Thoracic aorta (tissue), 2 donors: ENCODE data around the gene SHFL. TPM values are rescaled to one million over a fixed set of nuclear protein-coding genes. Genes with fewer than 3 reads are reported as not detected.
A peak's percentile ranks its signal among the peaks of the same experiment; 100 is the strongest.

Experiments
- ATAC-seq: fragments of 150-250 bp; one replicate; pipeline ENCODE4 v1.8.0; 2017; ENCODE audit warnings: low read depth; ENCODE audit not compliant: insufficient number of reproducible peaks, low FRiP score
- DNase-seq: peaks from one replicate; pipeline ENCODE4 v3.0.0-alpha.2; 2020; ENCODE audit warnings: low spot score
- H3K27ac ChIP-seq, 2 donors: fragments of 200-600 bp; sonication (generic); 1 replicate in 1 of 2; 2 replicates in 1 of 2; pipeline ENCODE4 v1.5.1; 2016; ENCODE audit warnings: mild to moderate bottlenecking in 2 of 2, moderate library complexity in 2 of 2
- H3K27me3 ChIP-seq: fragments of 200-600 bp; sonication (generic); replicated peaks from 2 replicates; pipeline ENCODE4 v1.6.0; 2016; ENCODE audit warnings: mild to moderate bottlenecking; ENCODE audit not compliant: insufficient read depth
- H3K36me3 ChIP-seq: fragments of 200-600 bp; sonication (generic); one replicate; pipeline ENCODE4 v1.5.1; 2016
- H3K4me1 ChIP-seq, 2 donors: fragments of 200-600 bp; sonication (generic); 1 replicate in 1 of 2; 2 replicates in 1 of 2; pipeline versions ENCODE4 v1.5.1 to v1.6.0; 2016; ENCODE audit warnings: low read depth in 2 of 2, mild to moderate bottlenecking in 1 of 2; ENCODE audit not compliant: control insufficient read depth in 1 of 2
- H3K4me3 ChIP-seq: fragments of 200-600 bp; sonication (generic); 2 replicates; pipeline ENCODE4 v1.5.1; 2016; ENCODE audit warnings: mild to moderate bottlenecking
- H3K9me3 ChIP-seq: fragments of 200-600 bp; sonication (generic); 2 replicates; pipeline ENCODE4 v1.5.1; 2016
- CTCF ChIP-seq: fragments of 200-600 bp; sonication (generic); IDR thresholded peaks from one replicate; pipeline ENCODE4 v1.5.1; 2019; ENCODE audit warnings: antibody characterized with exemption
- total RNA-seq, 2 donors: library from RNA; depleted of rRNA; stranded (reverse); fragments of >200 nt; gene quantifications; one replicate each; pipeline versions ENCODE4 v1.1.0 to v1.2.3, GENCODE V29; 2016

SHFL gene
- total RNA-seq, 2 donors from 2014 or later: 42.5 to 56.5 TPM

DNA sequence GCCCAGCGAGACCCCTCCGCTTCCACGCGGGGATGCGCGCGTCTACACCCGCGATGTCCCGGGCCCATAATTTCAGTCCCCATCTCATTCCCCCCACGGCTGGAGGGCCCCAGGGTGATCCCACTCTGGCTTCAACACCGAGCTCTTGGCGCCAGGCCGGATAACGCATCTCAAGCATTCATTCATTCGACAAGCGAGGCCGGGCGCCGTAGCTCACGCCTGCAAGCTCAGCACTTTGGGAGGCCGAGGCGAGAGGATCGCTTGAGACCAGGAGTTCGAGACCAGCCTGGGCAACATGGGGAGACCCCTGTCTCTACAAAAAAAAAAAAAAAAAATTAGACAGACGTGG is 10.5 kb downstream of the SHFL start:
- no peaks in the 10 kb centered on the region for H3K36me3 ChIP-seq
- TF ChIP-seq CTCF: no peak
- peak overlapping the region in 1 of 2 donors; percentile 23 for H3K27ac ChIP-seq
- no peaks in the 10 kb centered on the region for H3K27me3 ChIP-seq
- H3K4me1 ChIP-seq: peaks cover 0 to 15% of the 10 kb centered on the region in 2 donors
- no peak for ATAC-seq
- no peak for DNase-seq
- no peaks in the 10 kb centered on the region for H3K9me3 ChIP-seq
- peak overlapping the region; percentile 68 for H3K4me3 ChIP-seq

GRCh38 chr19:10100163-10100785 is 14.2 kb downstream of the SHFL start:
- no peak overlapping the region for H3K27ac ChIP-seq
- ATAC-seq: no peak
- no peaks in the 10 kb centered on the region for H3K27me3 ChIP-seq
- H3K36me3 ChIP-seq: no peaks in the 10 kb centered on the region
- DNase-seq: no peak
- no peaks in the 10 kb centered on the region for H3K9me3 ChIP-seq
- TF ChIP-seq CTCF: no peak
- no peak overlapping the region for H3K4me3 ChIP-seq
- H3K4me1 ChIP-seq: peaks cover 0 to 15% of the 10 kb centered on the region in 2 donors

- H3K27ac ChIP-seq: no peak overlapping the region
Measured at GRCh38 chr19:10102787-10103236, 16.7 kb downstream of the SHFL start.

GRCh38 chr19:10104130-10104513 is 18.0 kb downstream of the SHFL start:
- DNase-seq (no peak), ATAC-seq (no peak)
- no peak overlapping the region for H3K4me3 ChIP-seq
- TF ChIP-seq CTCF: no peak
- no peak overlapping the region for H3K27ac ChIP-seq
- H3K9me3 ChIP-seq: no peaks in the 10 kb centered on the region
- peaks cover 19% of the 10 kb centered on the region for H3K36me3 ChIP-seq
- peaks cover 6 to 14% of the 10 kb centered on the region in 2 donors for H3K4me1 ChIP-seq
- no peaks in the 10 kb centered on the region for H3K27me3 ChIP-seq

More at GRCh38 chr19:10102787-10103236, 16.7 kb downstream of the SHFL start:
- DNase-seq (no peak), ATAC-seq (no peak)
- H3K27me3 ChIP-seq: no peaks in the 10 kb centered on the region
- H3K36me3 ChIP-seq: peaks cover 6% of the 10 kb centered on the region
- TF ChIP-seq CTCF: no peak
- H3K9me3 ChIP-seq: no peaks in the 10 kb centered on the region
- H3K4me3 ChIP-seq: no peak overlapping the region
- peaks cover 6 to 14% of the 10 kb centered on the region in 2 donors for H3K4me1 ChIP-seq

DNA sequence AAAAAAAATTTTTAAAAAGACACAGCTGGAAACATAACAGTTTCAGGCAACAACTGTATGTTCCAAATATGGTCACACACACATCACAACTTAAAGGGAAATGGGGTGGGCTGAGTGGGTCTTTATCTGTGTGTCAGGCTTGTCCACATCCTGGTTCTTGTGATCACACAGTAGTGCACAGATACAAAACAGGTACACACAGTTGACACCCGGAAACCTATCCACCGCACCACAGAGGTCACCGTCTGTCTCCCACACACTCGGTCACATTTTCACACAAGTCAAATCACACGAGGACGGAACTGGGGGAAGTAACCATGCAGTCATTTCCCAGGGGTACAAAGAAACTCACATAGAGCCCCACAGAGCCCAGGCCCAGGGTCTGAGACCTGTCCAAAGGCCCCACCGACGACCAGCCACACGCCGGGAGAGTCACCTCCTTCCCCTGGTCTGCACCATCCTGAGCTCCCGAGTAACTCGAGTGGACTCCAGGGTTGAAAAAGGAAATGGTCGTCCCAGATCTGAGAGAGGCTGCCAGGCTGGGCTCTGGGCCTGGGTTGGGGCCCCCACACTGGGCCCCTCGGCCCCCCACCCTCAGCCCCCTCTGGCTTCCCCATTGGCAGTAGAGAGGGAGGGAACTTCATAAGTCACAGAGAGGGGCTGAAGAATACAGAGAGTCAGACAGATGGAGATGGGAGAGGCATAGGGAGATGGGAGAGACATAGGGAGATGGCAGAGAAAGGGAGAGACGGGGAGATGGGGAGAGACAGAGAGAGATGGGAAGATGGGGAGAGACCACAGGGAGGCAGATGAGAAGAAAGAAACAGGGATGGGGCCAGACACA is 18.8 kb downstream of the SHFL start:
- no peak overlapping the region for H3K27ac ChIP-seq
- no peak for TF ChIP-seq CTCF

More for the DNA sequence above, 18.8 kb downstream of the SHFL start:
- Histone ChIP-seq H3K36me3 (peaks cover 26% of the 10 kb centered on the region), H3K4me1 (peaks cover 6 to 14% of the 10 kb centered on the region in 2 donors), H3K9me3 (no peaks in the 10 kb centered on the region), H3K27me3 (no peaks in the 10 kb centered on the region), H3K4me3 (no peak overlapping the region)
- DNase-seq (no peak), ATAC-seq (no peak)
